C4-2B (cell line): ENCODE data around the gene KBTBD4.
A peak's percentile ranks its signal among the peaks of the same experiment; 100 is the strongest.

Source experiments
- ZFX ChIP-seq: fragments of 450-650 bp; IDR thresholded peaks from 2 replicates; pipeline ENCODE4 v1.6.1; 2017
- TF ChIP-seq, protein P1 (sequence below): fragments of 450-650 bp; conservative IDR thresholded peaks from 2 replicates; pipeline ENCODE4 v1.5.1; 2017; ENCODE audit warnings: mild to moderate bottlenecking

DNA sequence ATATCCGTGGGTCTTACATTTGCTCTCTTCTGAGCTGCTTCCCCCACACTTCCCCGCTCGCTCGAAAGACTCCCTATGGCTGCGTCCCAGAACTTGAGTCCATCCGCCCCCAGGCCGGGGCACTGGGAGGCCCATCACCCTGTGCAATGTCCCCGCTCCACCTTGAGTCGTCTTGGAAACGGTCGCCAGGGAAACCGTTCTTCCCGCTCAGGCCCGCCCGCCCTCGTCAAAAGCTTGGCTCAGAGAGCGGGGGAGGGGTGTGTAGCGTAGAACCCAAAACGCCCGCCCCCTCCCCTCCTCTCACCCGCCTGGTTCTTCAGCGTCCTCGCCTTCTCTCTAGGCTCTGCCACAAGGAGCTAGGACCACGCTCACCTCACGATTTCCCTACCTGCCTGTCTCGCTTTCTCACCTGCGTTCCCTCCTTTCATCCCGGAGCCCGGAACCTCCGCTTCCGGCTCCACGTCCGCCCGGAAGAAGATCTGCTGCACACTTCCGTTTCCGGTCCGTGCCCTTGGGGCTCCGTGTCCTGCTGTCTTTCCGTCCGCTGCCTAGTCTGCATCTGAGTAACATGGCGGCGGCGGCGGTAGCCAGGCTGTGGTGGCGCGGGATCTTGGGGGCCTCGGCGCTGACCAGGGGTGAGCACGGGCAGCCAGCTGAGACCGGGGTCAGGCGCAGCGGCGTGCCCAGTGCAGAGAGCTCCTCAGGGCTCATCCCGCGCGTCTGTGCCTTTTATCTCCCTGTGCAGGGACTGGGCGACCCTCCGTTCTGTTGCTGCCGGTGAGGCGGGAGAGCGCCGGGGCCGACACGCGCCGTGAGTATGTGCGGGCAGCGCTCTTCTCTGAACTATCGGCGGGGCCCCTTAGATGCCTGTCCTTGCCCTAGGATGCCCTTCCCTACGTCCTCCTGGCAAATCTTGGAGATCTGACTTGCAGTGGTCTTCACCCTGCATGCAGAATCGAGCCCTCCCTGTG, at the start of gene KBTBD4, which contains the start of gene NDUFS3:
- TF ChIP-seq, protein P1, sequence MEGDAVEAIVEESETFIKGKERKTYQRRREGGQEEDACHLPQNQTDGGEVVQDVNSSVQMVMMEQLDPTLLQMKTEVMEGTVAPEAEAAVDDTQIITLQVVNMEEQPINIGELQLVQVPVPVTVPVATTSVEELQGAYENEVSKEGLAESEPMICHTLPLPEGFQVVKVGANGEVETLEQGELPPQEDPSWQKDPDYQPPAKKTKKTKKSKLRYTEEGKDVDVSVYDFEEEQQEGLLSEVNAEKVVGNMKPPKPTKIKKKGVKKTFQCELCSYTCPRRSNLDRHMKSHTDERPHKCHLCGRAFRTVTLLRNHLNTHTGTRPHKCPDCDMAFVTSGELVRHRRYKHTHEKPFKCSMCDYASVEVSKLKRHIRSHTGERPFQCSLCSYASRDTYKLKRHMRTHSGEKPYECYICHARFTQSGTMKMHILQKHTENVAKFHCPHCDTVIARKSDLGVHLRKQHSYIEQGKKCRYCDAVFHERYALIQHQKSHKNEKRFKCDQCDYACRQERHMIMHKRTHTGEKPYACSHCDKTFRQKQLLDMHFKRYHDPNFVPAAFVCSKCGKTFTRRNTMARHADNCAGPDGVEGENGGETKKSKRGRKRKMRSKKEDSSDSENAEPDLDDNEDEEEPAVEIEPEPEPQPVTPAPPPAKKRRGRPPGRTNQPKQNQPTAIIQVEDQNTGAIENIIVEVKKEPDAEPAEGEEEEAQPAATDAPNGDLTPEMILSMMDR: no peak
- peak; percentile 59 for TF ChIP-seq ZFX
